HepG2 (cell line): ENCODE results near the gene GOLGA8A.

ENCODE experiments used
- FOXP1 ChIP-seq, 2 experiments: fragments of 450-650 bp in 1 of 2; IDR thresholded peaks; 2 replicates each; pipeline ENCODE4 v1.6.1; 2017 to 2018; ENCODE audit warnings: antibody characterized with exemption in 1 of 2
- PPARG ChIP-seq: conservative IDR thresholded peaks from 2 replicates; pipeline ENCODE4 v1.6.1; 2016; ENCODE audit warnings: missing biosample characterization, missing genetic modification reagents
- TOE1 ChIP-seq: sonication (generic); formaldehyde crosslinking; IDR thresholded peaks from 2 replicates; pipeline ENCODE4 v1.4.0; 2020; ENCODE audit warnings: mild to moderate bottlenecking, missing genetic modification reagents
- TF ChIP-seq, protein P1 (sequence below): sonication (generic); formaldehyde crosslinking; IDR thresholded peaks from 2 replicates; pipeline ENCODE4 v1.5.0; 2020; ENCODE audit warnings: mild to moderate bottlenecking, missing genetic modification reagents, moderate library complexity

DNA sequence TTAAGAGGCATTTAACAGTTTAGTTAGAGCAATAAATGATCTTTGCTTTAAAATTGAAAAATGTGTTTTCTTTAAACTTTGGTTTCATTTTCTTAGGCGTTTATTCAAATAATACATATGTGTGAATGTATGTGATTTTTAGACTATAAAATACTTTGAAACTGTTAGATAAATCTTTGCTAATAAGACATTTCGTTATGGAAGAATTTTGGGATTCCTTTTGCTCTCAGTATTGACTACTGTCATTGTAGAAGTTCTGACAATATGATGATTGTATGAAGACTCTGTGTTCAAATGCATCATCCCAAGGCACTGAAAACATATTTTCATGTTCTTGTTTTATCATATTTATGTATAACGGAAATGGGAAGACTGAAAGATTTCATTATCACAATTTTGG lies 43.8 kb upstream of the GOLGA8A start:
- TF ChIP-seq FOXP1 (IDR thresholded peaks at IDR 0.05) (no peak), FOXP1 (CRISPR knock-in tag; IDR thresholded peaks at IDR 0.05) (no peak), PPARG (CRISPR knock-in tag) (no peak), TOE1 (CRISPR knock-in tag) (no peak)
- TF ChIP-seq, protein P1, sequence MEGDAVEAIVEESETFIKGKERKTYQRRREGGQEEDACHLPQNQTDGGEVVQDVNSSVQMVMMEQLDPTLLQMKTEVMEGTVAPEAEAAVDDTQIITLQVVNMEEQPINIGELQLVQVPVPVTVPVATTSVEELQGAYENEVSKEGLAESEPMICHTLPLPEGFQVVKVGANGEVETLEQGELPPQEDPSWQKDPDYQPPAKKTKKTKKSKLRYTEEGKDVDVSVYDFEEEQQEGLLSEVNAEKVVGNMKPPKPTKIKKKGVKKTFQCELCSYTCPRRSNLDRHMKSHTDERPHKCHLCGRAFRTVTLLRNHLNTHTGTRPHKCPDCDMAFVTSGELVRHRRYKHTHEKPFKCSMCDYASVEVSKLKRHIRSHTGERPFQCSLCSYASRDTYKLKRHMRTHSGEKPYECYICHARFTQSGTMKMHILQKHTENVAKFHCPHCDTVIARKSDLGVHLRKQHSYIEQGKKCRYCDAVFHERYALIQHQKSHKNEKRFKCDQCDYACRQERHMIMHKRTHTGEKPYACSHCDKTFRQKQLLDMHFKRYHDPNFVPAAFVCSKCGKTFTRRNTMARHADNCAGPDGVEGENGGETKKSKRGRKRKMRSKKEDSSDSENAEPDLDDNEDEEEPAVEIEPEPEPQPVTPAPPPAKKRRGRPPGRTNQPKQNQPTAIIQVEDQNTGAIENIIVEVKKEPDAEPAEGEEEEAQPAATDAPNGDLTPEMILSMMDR (CRISPR knock-in tag): no peak
